Kidney (tissue), 14 donors: Measurements from ENCODE around the gene GLRX. TPM values are rescaled to one million over a fixed set of nuclear protein-coding genes. Genes with fewer than 3 reads are reported as not detected.

Experiments used
- DNase-seq, 5 donors: peaks; one replicate each; pipeline ENCODE4 v3.0.0-alpha.2; 2013 to 2020
- FAIRE-seq: peaks from 2 replicates; lab custom pipeline; 2012; peaks lifted over from hg19 to GRCh38; lab: Jason Lieb, UNC
- H3K27ac ChIP-seq, 2 donors: one replicate each; pipeline ENCODE4 v1.7.0; 2013; ENCODE audit warnings: low read depth in 2 of 2, low read length in 2 of 2, inconsistent platforms in 1 of 2
- H3K27me3 ChIP-seq: one replicate; pipeline ENCODE4 v1.7.1; 2013; ENCODE audit warnings: low read length, inconsistent platforms; ENCODE audit not compliant: control insufficient read depth, insufficient read depth
- H3K36me3 ChIP-seq, 3 donors: one replicate each; pipeline versions ENCODE4 v1.7.0 to v1.7.1; 2013; ENCODE audit warnings: low read length in 3 of 3, control low read depth in 1 of 3, inconsistent platforms in 1 of 3; ENCODE audit not compliant: insufficient read depth in 3 of 3, control insufficient read depth in 2 of 3
- H3K4me1 ChIP-seq, 3 donors: one replicate each; pipeline versions ENCODE4 v1.7.0 to v1.7.1; 2013; ENCODE audit warnings: low read length in 3 of 3, inconsistent platforms in 1 of 3, low read depth in 1 of 3; ENCODE audit not compliant: control insufficient read depth in 2 of 3, insufficient read depth in 2 of 3
- H3K4me3 ChIP-seq, 3 donors: one replicate each; pipeline versions ENCODE4 v1.7.0 to v1.8.1; 2013; ENCODE audit warnings: low read length in 3 of 3, control low read depth in 1 of 3, inconsistent platforms in 1 of 3
- H3K9ac ChIP-seq, 3 donors: one replicate each; pipeline versions ENCODE4 v1.7.0 to v1.7.1; 2013; ENCODE audit warnings: low read length in 3 of 3, control low read depth in 1 of 3, inconsistent platforms in 1 of 3
- H3K9me3 ChIP-seq, 3 donors: one replicate each; pipeline versions ENCODE4 v1.7.0 to v1.7.1; 2013; ENCODE audit warnings: low read length in 3 of 3, control low read depth in 1 of 3, inconsistent platforms in 1 of 3; ENCODE audit not compliant: control insufficient read depth in 2 of 3, insufficient read depth in 1 of 3
- intact Hi-C: fragments of 100-400 bp; cut with DNase I; formaldehyde crosslinking; loops from one replicate; pipeline ENCODE4 v1.11.1; 2022
- polyA plus RNA-seq: library from polyadenylated mRNA; stranded (reverse); fragments of 350-450 nt; fragmentation: Illumina TruSeq; extraction: RNeasy Lipid Tissue Mini Kit (QIAGEN cat#74804); gene quantifications from one replicate; pipeline ENCODE4 v1.2.3, GENCODE V29; 2014; ENCODE audit warnings: low read depth, low replicate concordance; ENCODE audit not compliant: insufficient read depth
- total RNA-seq: library from RNA; stranded (reverse); fragmentation: NEBNext Ultra II Directional; extraction: Animal tissue kit (Norgen Biotek cat#: 25700); gene quantifications from one replicate; pipeline ENCODE4 v1.2.1, GENCODE V29; 2021
- TF ChIP-seq, protein P1 (sequence below): IDR thresholded peaks from 3 replicates; pipeline ENCODE4 v1.5.1; 2012; ENCODE audit warnings: mild to moderate bottlenecking, moderate library complexity, borderline replicate concordance; ENCODE audit not compliant: insufficient read depth; ENCODE audit errors: extremely low read depth
- donor health status: control.
- donor health status: control.
- donor health status: control.
- donor health status: control.
- donor health status: control.
- donor health status: DM: yes; HTN: yes; CAD: no.
- donor health status: Normal renal cell carcinoma (clear cell type).

Gene GLRX
- total and polyA plus RNA-seq, 2 donors from 2014 or later: 57.4 to 324 TPM

DNA sequence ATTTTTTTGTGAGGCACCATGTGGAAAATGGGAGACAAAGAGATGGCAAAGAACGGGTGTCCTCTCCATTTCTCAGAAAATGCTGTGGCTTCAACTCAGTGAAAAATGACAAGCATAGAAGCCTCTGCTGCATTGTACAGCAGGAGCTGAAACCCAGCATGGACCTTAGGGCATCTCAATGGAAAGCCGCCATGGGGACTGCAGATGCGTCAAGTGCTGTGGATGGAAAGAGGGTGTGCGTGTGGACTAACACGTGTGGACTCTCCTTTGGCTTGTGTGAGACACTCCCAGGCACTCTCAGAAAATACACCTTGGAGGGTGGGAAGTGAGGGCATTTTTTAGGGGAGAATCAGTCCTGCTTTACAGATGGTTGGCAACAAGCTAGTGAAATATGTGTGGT lies 2.2 kb upstream of the GLRX start:
- Histone ChIP-seq H3K27ac (peak overlapping the region in 1 of 2 donors; percentile 87), H3K4me3 (no peak overlapping the region), H3K4me1 (peaks cover 2 to 20% (median 20%) of the 10 kb centered on the region in 3 donors), H3K27me3 (no peaks in the 10 kb centered on the region), H3K9ac (no peak overlapping the region), H3K9me3 (no peaks in the 10 kb centered on the region), H3K36me3 (peaks cover 0 to 5% (median 0%) of the 10 kb centered on the region in 3 donors)
- FAIRE-seq (no peak), DNase-seq (no peak)
- TF ChIP-seq, protein P1, sequence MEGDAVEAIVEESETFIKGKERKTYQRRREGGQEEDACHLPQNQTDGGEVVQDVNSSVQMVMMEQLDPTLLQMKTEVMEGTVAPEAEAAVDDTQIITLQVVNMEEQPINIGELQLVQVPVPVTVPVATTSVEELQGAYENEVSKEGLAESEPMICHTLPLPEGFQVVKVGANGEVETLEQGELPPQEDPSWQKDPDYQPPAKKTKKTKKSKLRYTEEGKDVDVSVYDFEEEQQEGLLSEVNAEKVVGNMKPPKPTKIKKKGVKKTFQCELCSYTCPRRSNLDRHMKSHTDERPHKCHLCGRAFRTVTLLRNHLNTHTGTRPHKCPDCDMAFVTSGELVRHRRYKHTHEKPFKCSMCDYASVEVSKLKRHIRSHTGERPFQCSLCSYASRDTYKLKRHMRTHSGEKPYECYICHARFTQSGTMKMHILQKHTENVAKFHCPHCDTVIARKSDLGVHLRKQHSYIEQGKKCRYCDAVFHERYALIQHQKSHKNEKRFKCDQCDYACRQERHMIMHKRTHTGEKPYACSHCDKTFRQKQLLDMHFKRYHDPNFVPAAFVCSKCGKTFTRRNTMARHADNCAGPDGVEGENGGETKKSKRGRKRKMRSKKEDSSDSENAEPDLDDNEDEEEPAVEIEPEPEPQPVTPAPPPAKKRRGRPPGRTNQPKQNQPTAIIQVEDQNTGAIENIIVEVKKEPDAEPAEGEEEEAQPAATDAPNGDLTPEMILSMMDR: no peak
- intact Hi-C loops: no loop called here

DNA sequence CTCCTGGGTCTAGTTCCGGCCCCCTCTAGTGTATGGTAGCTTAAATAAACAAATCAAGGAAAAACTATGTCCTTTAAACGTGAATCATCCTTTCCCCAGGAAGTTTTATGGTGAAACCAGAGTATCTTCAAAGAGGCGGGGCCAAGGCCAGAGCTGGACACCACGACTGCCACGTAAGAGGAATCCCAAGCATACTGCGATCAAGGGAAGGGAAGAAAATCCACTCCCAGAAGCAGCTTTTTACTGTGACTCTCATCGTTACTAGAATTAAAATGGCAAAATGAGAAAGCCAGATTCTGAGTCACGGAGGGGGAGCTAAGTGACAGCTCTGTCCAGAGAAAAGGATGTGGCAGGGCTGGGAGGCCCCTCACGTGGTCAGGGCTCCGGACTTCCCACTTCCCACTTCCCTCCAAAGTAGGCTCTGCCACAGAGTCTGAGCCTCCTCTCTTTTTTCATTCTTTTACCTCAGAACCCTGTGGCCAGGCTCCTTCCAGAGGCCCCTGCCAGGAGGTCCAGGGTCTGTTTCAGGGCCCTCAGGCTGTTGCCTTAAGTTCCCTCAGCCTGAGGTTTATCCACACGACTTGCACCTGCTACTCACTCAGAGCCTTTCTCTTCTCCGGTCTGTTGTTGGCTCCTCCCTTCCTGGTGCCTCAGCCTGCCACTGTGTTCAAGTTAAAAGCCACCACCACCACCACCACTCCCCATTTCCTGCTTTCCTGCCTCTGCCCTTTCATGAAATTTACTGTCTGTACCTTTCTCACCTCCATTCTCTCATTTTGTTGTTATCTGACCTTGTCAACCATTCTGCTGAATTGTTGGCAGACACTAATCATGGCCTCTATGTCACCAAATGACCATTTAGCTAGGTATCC lies 1.4 kb upstream of the GLRX start:
- Histone ChIP-seq H3K4me3 (peak overlapping the region in 2 of 3 donors; percentile 53 to 93), H3K9ac (peak overlapping the region in 2 of 3 donors; percentile 30 to 98), H3K27ac (peak overlapping the region; percentile 86 to 87), H3K27me3 (no peaks in the 10 kb centered on the region), H3K9me3 (no peaks in the 10 kb centered on the region), H3K4me1 (peaks cover 2 to 20% (median 20%) of the 10 kb centered on the region in 3 donors), H3K36me3 (peaks cover 0 to 5% (median 0%) of the 10 kb centered on the region in 3 donors)
- TF ChIP-seq, protein P1: no peak
- DNase-seq: peak in 2 of 5 donors; percentile 30 to 71
- intact Hi-C loops: no loop called here
- FAIRE-seq: no peak

DNA sequence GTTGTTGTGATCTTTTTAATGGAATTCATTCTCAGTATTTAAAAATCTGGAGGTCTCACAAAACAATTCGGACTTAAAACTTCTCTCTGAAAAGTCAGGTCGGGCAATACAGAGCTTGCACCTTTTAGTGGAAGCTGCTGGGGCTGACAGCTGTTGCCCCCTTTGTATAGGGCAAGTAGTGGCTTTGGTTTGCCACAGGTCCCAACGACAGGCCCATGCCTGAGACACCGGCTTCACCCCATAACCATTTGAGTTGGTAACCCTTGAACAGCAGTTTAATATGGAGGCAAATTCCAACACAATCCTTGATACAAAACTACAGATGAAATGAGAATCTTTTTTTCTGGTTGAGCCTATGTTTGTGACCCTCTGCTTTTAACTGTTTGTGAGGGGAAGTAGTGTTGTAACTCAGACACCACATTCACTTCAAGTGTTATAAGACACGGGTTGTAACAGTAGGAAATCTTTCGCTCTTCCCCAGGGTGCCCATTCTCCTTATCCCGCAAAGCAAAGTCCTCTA lies 752 bp upstream of the GLRX start:
- H3K27ac ChIP-seq: peak overlapping the region; percentile 86 to 87
- H3K4me3 ChIP-seq: peak overlapping the region in 2 of 3 donors; percentile 93 to 100
- no peaks in the 10 kb centered on the region for H3K9me3 ChIP-seq
- intact Hi-C loops: no loop called here
- no peak for FAIRE-seq
- peak overlapping the region in 1 of 3 donors; percentile 98 for H3K9ac ChIP-seq
- peaks cover 2 to 26% (median 20%) of the 10 kb centered on the region in 3 donors for H3K4me1 ChIP-seq
- TF ChIP-seq, protein P1: no peak
- peaks cover 0 to 5% (median 0%) of the 10 kb centered on the region in 3 donors for H3K36me3 ChIP-seq
- no peaks in the 10 kb centered on the region for H3K27me3 ChIP-seq
- DNase-seq: no peak
